GM18951 (cell line): ENCODE results near the gene VPS18.

Experiments used
- POLR2A ChIP-seq: IDR thresholded peaks from 4 replicates; pipeline ENCODE4 v1.6.1; 2011; ENCODE audit warnings: mild to moderate bottlenecking; ENCODE audit not compliant: insufficient read length, insufficient read depth; ENCODE audit errors: extremely low read depth
- in situ Hi-C: fragments of 300-500 bp; cut with MboI; formaldehyde crosslinking; loops from one replicate; pipeline ENCODE4 v1.12.0; 2022; ENCODE audit warnings: low sequenced_read_pairs, mixed read lengths, inconsistent platforms; ENCODE audit not compliant: unreplicated experiment

The VPS18 gene

GRCh38 chr15:40926659-40927494 lies 32.6 kb downstream of the VPS18 start:
- TF ChIP-seq POLR2A, result no peak
- in situ Hi-C loops, result loop anchor here (10.0 kb wide), 1 partner anchor 398 kb away; no protein-coding TSS in a partner anchor

GRCh38 chr15:40927495-40927872 lies 33.2 kb downstream of the VPS18 start:
- in situ Hi-C loops, result loop anchor here (10.0 kb wide), 1 partner anchor 397 kb away; no protein-coding TSS in a partner anchor
- TF ChIP-seq POLR2A, result no peak

- in situ Hi-C loops, result loop anchor here (10.0 kb wide), 1 partner anchor 397 kb away; no protein-coding TSS in a partner anchor
- no peak for TF ChIP-seq POLR2A
Measured at GRCh38 chr15:40927873-40928806, 33.9 kb downstream of the VPS18 start.

- TF ChIP-seq POLR2A, result peak; percentile 76
- in situ Hi-C loops, result loop anchor here (10.0 kb wide), 1 partner anchor 396 kb away; no protein-coding TSS in a partner anchor
Measured at GRCh38 chr15:40928821-40929659, 34.8 kb downstream of the VPS18 start, which contains the start of gene DLL4. DLL4 (plus strand) TSS chr15:40929340; CDS start chr15:40929669, 329 bp downstream.

- no peak for TF ChIP-seq POLR2A
- in situ Hi-C loops, result loop anchor here (10.0 kb wide), 1 partner anchor 395 kb away; no protein-coding TSS in a partner anchor
Measured at GRCh38 chr15:40929660-40930429, 35.6 kb downstream of the VPS18 start.

- in situ Hi-C loops, result no loop called here
Measured at GRCh38 chr15:40930430-40931299, 36.4 kb downstream of the VPS18 start.

GRCh38 chr15:40931300-40932142 lies 37.3 kb downstream of the VPS18 start:
- no peak for TF ChIP-seq POLR2A
- in situ Hi-C loops, result no loop called here

More at GRCh38 chr15:40930430-40931299, 36.4 kb downstream of the VPS18 start:
- TF ChIP-seq POLR2A, result no peak

GRCh38 chr15:40932156-40932555 lies 37.9 kb downstream of the VPS18 start:
- in situ Hi-C loops, result no loop called here
- TF ChIP-seq POLR2A, result no peak

- in situ Hi-C loops, result no loop called here
Measured at GRCh38 chr15:40932649-40933516, 38.6 kb downstream of the VPS18 start.

GRCh38 chr15:40933517-40933902 lies 39.3 kb downstream of the VPS18 start:
- in situ Hi-C loops, result no loop called here
- TF ChIP-seq POLR2A, result no peak

More at GRCh38 chr15:40932649-40933516, 38.6 kb downstream of the VPS18 start:
- no peak for TF ChIP-seq POLR2A
